Right lobe of liver (tissue), 4 donors: ENCODE measurements around the gene SLC24A1.

Source experiments
- CTCF ChIP-seq, 4 donors: fragments of 200-600 bp in 3 of 4; fragments of 450-650 bp in 1 of 4; IDR thresholded peaks; one replicate each; pipeline versions ENCODE4 v1.5.1 to v1.8.0; 2016 to 2022; ENCODE audit warnings: antibody characterized with exemption in 4 of 4, mild to moderate bottlenecking in 2 of 4
- POLR2A ChIP-seq: fragments of 450-650 bp; IDR thresholded peaks from one replicate; pipeline ENCODE4 v1.6.1; 2017; ENCODE audit warnings: antibody characterized with exemption, mild to moderate bottlenecking
- donor health status: DM: no; HTN: no; CAD: no.
- donor health status: DM: no; HTN: no; CAD: no.
- donor health status: DM: no; HTN: yes; CAD: no.

GRCh38 chr15:65645392-65645791 is 23.7 kb downstream of the SLC24A1 start:
- TF ChIP-seq CTCF (IDR thresholded peaks at IDR 0.05) (no peak), POLR2A (no peak)
